Measurements from ENCODE around the gene NR2F1-AS1. TPM values are rescaled to one million over a fixed set of nuclear protein-coding genes. Genes with fewer than 3 reads are reported as not detected.

NR2F1-AS1 gene
- total RNA-seq, 4 donors from 2014 or later, result 4.1 to 8.6 (median 5.3) TPM

DNA sequence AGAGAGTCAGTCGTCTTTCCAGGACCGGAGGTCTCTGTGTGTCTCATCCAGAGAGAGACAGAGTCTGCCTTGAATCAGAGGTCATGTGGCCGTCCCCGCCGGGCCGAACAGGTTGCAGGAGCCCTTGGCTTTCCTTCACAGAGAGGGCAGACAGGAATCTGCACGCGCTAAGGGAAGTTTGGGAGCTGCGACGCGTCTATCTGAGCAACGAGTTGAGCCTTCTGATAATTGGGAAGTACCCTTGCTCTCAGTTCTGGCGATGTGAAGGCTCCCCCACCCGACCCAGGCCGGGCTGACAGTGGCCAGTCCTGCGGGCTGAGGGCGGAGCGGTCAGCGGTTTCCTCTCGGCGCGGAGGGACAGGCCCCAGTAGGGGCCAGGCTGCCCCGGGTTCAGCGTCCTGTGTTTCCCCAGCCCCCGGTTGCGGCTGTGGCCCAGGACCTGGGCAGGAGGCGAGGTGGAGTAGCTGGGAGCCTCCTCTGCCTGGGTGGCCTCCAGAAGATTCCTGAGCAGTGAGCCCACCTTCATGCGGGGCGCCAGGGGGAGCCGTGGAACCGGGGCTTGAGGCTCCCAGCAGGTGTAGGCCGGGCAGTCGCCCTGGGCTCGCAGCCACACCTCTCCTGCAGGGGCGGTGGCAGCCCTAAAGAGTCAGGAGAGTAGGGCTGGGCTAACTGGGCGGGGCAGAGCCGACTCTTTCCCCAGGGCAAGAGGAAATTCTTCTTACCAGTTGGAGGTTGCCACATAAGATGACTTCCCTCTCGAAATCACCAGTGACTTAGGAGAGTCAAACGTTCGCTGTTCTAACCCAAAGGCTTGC, 15.9 kb upstream of the NR2F1-AS1 start:
- TF ChIP-seq, protein P1, sequence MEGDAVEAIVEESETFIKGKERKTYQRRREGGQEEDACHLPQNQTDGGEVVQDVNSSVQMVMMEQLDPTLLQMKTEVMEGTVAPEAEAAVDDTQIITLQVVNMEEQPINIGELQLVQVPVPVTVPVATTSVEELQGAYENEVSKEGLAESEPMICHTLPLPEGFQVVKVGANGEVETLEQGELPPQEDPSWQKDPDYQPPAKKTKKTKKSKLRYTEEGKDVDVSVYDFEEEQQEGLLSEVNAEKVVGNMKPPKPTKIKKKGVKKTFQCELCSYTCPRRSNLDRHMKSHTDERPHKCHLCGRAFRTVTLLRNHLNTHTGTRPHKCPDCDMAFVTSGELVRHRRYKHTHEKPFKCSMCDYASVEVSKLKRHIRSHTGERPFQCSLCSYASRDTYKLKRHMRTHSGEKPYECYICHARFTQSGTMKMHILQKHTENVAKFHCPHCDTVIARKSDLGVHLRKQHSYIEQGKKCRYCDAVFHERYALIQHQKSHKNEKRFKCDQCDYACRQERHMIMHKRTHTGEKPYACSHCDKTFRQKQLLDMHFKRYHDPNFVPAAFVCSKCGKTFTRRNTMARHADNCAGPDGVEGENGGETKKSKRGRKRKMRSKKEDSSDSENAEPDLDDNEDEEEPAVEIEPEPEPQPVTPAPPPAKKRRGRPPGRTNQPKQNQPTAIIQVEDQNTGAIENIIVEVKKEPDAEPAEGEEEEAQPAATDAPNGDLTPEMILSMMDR (IDR thresholded peaks at IDR 0.05; ENCODE audit: low read depth), result no peak

DNA sequence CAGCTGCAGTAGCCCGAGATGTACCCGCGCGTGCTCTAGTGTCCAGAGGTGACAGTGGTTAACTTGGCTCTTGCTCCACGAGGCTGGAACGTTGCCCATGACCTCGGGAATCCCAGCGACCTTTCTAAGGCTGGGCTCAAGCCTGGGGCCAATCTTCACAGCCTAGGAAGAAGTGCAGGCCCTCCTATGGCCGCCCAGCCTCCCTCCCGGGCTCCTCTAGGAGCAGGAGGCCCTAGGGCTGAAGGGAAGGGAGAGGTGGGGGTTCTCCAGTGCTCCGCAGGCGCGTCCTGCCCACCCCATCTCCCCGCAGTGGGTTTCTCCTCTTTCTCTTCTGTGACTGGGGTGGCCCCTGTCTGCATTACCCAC, 15.3 kb upstream of the NR2F1-AS1 start:
- TF ChIP-seq, protein P1 (IDR thresholded peaks at IDR 0.05; ENCODE audit: low read depth), result no peak

DNA sequence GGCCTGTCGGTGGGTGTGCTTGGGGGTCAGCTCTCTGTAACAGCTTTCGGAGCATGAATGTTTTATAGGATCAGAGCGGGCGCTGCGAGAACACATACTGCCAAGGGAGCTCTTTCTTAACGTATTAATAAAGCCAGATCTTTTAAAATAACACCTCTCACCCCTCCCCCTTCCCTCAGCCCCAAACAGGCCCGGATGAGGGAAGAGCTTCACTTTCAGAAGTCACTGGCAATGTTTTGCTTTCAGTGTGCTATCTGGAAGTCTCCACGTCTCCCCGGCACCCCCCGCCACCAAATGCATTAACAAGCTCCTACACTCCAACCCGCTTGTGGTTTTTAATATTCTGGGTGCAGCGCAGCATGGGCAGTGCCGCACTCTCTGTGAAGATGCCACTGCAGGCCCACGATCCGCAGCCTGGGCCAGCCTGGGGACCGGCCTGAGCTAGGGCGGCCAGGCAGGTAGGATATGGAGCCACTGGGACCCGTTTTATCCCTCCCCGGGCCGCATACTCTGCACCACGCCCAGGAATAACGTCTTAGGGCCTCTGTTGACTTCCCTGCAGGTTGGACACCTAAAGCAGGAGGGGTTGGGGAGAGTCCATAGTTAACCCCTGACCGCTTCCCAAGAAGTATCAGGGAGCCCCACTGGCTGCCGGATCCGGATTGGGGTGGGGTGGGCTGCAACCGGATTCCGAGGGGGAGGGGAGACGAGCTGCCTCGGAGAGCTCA, 14.6 kb upstream of the NR2F1-AS1 start:
- TF ChIP-seq, protein P1 (IDR thresholded peaks at IDR 0.05; ENCODE audit: low read depth), result no peak

DNA sequence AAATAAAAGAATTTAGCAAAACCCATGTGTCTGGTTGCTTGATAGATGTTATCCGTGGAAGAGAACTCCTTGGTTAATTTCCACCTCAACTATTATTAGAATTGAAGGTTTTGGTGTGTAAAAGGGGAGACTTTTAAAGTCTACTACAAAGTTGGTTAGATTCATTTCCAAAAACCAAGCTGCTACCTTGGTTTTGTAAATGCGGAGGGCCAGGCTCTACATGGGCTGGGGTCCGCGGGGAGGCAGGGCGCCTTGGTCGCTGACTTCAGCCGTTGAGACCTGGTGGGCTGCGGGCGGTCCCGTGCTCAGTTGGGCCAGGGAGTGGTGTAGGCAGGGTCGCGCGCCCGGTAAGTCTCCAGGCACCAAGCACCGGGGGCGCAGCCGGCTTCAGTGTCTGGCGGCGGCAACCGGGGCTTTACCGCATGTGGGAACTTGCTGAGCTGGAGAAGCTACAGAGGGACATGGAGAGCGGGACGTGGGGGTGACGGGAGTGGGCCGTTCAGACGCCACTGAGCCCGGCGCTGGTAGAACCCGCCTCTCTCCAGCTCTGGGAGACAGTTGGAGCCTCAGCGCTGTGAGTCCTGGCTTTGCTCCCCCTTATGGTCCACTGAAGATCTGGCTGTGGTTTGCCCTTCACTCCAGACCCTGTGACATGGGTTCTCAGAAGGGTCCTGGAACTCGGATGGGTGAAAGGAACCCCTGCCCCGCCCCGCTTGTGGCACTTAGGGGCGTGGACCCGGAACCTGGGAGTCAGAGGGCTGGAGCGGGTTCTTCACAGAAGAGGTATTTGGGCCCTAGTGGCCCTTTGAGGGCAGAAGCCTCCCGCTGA, 13.8 kb upstream of the NR2F1-AS1 start:
- TF ChIP-seq, protein P1 (IDR thresholded peaks at IDR 0.05; ENCODE audit: low read depth), result no peak

DNA sequence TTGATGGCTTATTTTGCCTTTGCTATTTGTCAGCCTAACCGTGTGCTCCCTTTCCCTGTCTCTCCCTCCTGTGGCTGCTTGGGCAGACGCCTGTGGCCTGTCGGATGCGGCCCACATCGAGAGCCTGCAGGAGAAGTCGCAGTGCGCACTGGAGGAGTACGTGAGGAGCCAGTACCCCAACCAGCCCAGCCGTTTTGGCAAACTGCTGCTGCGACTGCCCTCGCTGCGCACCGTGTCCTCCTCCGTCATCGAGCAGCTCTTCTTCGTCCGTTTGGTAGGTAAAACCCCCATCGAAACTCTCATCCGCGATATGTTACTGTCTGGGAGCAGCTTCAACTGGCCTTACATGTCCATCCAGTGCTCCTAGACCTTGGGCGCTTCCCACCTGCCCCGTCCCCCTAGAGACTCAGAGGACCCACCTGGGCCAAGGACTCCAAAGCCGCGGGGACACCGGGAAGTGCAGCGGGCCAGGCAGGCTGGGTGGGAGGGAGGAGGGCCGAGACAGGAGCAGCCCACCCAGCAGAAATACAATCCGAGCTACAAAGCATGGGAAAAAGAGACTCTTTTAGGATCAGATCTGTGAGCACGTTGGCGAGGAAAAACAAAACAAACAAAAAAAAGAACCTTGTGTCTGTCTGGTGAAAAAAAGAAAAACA, 12.6 kb upstream of the NR2F1-AS1 start:
- TF ChIP-seq, protein P1 (IDR thresholded peaks at IDR 0.05; ENCODE audit: low read depth), result no peak

DNA sequence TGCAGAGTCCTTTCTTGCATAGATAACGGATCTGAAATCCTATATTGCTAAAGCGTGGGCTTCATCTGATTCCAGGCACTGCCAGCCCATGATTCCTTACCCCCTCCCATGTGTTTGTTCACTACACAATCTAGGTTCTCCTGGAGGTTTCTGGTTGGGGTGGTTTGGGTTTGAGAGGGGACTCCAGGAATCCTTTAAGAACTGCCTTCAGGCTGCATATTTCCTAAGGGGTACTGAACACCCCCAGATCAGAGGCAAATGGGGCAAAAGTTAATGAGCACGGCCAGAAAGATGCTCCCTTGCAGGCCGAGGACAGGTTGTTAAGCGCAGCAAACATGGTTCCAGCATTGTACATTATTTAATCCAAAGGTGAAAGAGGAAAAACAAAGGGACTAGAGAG, 11.9 kb upstream of the NR2F1-AS1 start:
- TF ChIP-seq, protein P1 (IDR thresholded peaks at IDR 0.05; ENCODE audit: low read depth), result no peak
